Activated CD8-positive, alpha-beta memory T cell treated with anti-CD3 and anti-CD28 coated beads, Interleukin-2, amount 50 U/mL, for 1 hour (primary cell): ENCODE data around the gene CFAP47.
"Not testable (repeated sequence)": the region's sequence is repeated elsewhere in the genome, so short reads cannot be mapped to it uniquely, and the experiment has no call there.

ENCODE experiments used
- DNase-seq: peaks from one replicate; pipeline ENCODE4 v3.0.0-alpha.2; 2020; ENCODE audit errors: extremely low read depth

Gene CFAP47, protein sequence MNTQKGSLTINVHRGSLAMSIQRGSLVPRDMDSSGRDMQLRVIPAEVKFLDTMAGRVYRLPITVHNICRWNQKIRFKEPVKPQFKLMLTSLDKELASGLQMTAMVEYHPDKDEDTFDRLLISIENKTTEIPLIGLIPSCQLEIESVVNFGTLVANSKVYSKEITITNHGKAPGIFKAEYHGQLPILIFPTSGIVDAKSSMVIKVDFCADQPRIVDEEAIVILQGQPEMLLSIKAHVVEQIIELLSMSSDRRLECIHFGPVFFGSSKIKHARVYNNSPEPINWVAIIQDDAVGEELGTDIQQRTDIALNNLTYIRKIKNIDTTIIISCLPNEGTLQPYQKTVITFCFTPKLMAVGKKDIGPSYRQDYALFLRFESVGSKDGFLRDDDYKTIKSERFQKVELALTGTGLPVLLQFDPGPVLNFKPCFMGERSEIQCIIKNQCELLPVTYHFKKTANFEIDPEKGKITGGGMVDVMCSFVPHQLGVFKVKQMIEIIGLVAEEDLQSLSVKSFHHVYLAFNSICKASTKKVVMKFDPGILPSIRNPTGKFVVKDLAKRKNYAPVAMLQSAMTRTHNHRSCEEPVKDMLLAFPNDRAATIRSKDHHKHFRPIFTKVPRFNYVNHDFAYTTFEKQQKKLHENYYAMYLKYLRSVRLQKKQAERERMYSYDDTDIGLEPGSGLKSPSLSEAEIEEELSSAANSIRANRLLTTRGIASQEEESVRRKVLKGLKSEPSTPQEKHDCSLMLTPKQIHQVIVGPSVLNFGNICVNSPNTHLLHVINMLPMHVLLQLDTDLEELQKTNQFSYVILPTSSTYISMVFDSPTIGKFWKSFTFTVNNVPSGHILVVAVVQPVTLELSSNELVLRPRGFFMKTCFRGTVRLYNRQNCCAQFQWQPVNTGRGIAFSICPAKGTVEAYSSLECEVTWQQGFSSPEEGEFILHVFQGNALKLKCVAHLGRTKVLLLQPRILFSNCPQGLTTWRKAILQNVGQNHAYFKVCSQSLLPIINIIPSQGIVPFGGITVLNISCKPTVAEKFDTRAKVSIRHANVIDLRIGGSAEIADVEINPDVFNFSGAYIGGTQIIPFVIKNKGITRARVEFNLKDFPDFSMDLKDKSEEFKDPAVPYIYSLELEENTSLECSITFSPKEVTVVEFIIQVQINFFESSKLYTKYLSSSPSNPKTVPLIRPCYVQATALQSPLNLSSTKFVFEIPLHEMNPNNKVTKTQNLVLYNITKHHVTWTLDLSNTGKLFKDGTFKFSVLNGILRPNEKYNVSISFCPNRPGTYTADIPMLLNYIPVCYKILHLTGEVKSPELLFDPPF (N-terminal part only)

GRCh38 chrX:35919536-35920309 lies at the start of gene CFAP47:
Gene CFAP47 (plus strand): TSS chrX:35919734. CDS start chrX:35919800, 66 bp downstream.
- DNase-seq: no peak

GRCh38 chrX:35880601-35881000 lies 38.9 kb upstream of the CFAP47 start:
- no peak for DNase-seq

DNA sequence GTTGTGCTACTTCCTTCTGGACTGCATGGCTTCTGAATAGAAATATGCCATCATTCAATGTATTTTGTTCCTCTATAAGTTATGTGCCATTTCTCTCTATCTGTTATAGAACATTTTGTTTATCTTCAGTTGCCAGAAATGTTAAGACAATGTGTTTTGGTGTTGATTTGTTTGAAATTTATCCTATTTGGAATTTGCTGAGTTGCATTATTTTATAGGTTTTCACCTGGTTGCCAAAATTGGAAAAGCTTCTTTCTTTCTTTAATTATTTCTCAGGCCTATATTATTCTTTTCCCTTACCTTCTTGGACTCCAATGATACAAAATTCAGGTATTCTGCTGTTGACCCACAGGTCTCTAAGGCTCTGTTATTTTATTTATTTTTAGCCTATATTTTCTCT lies 33.4 kb upstream of the CFAP47 start:
- DNase-seq: no peak

DNA sequence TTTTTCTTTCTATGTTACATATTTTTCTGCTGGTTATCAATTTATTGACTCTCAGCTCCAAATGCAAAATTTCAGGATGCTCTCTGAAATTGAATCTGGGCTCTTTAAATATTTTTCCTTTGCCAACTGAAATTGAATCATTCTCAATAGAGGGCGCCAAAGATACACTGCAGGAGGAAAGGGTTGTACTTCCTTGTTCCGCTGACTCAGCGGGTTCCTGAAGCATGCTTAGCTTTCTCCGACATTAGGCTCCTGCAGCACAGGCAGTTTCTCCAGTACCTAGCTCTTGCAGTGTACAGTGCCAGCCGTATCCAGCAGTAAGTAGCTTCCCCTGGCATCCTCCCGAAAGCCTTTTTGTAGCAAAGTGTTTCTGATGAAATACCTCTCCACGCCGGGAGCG lies 28.8 kb upstream of the CFAP47 start:
- no peak for DNase-seq

DNA sequence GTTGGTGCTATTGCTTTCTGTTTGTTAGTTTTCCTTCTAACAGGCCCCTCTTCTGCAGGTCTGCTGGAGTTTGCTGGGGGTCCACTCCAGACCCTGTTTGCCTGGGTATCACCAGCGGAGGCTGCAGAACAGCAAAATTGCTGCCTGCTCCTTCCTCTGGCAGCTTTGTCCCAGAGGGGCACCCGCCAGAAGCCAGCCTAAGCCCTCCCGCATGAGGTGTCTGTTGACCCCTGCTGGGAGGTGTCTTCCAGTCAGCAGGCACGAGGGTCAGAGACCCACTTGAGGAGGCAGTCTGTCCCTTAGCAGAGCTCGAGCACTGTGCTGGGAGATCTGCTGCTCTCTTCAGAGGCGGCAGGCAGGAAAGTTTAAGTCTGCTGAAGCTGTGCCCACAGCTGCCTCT lies 67.3 kb downstream of the CFAP47 start:
- not testable (repeated sequence) for DNase-seq

DNA sequence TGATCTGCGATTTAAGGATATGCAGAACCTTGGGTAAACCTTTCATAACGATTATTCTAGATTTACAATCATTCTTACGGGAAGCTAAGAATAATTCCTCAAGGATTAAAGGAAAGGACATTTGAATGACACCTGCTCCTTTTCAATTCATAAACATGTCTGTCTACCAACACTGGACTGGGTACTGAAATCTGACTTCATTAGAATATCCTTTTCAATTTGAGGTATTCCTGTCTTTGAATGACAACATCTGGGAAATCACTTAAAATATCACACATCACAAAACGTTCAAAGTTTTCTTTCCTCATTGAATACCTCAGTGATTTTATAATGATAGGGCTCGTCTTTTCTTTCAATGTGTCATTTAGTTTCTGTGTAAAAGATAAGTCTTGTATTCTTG lies 87.7 kb downstream of the CFAP47 start:
- DNase-seq: no peak

DNA sequence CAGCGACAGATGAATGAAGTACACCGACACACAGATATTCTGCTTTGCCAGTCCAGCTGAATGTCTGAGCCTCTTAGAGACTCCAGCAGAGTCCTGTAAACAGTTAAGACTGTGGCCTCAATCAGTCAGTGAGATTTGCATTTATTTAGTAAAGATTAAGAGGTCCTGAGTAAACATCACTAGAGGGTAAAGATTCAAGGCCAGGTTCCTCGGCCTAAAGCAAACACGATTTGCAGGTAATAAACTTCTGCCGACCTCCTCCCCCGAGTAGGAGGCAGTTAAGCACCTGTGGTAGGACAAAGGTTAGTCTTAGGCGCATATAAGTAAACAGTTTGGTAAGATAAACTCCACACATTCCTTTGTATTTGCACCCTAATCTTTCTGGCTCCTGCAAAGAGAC lies 99.6 kb downstream of the CFAP47 start:
- no peak for DNase-seq

- DNase-seq: no peak
These were observed 116.0 kb downstream of the CFAP47 start for GRCh38 chrX:36035550-36035949.

DNA sequence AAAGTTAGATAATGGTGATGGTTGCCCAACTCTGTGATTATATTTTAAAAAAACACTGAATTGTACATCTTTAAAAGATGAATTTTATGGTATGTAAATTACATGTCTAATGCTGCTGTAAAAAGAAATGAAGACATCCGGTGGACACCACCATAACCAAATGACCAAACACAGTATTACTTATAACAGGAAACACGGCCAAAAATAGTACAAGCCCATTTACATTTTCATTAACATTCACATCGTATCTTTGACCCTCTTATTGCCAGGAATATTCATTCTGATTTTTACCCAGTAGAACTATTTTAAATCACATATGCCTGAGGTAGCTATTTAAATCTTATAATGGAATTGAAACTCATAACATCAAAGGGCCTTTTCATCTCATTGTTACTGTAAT lies 143.2 kb downstream of the CFAP47 start:
- DNase-seq: no peak

GRCh38 chrX:36071061-36071460 lies 151.5 kb downstream of the CFAP47 start:
- no peak for DNase-seq

DNA sequence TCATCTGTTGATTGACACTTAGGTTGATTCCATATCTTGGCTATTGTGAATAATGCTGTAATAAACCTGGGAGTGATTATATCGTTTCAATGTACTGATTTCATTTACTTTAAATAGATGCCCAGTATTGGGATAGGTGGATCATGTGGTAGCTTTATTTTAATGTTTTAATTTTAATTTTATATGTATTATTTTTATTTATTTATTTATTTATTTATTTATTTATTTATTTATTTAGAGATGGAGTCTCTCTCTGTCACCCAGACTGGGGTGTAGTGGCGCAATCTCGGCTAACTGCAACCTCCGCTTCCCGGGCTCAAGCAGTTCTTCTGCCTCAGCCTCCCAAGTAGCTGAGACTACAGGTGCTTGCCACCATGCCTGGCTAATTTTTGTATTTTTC lies 155.5 kb downstream of the CFAP47 start:
- not testable (repeated sequence) for DNase-seq

DNA sequence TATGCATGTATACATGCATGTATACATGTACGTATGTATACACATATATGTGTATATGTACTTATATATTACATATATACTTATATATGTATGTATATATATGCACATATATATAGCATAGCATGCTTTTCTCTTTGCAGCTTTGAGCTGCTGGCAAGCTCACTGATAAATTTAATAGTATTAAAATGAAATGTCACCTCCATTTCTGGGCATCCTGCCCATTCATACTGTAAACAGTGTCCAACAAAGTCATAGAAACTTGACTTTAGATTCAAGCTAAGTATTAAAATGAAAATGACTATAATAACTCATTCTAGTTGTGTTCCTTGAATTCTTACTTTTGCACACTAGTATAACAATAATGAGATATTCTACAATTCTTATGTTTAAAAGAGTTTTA lies 163.7 kb downstream of the CFAP47 start:
- DNase-seq: no peak

- no peak for DNase-seq
These were observed 167.8 kb downstream of the CFAP47 start for GRCh38 chrX:36087366-36087765.

DNA sequence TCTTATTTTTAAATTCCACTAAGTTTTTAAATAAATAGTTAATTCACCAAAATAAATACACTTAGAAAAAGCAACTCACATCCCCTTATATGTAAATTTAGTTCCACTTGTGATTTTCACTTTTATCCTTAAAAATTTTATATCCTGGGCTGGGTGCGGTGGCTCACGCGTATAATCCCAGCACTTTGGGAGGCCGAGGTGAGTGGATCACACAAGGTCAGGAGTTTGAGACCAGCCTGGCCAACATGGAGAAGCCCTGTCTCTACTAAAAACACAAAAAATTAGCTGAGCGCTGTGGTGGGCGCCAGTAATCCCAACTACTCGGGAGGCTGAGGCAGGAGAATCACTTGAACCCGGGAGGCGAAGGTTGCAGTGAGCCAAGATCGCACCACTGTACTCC lies 169.4 kb downstream of the CFAP47 start:
- DNase-seq: not testable (repeated sequence)

GRCh38 chrX:36102425-36102824 lies 182.9 kb downstream of the CFAP47 start:
- DNase-seq: no peak

DNA sequence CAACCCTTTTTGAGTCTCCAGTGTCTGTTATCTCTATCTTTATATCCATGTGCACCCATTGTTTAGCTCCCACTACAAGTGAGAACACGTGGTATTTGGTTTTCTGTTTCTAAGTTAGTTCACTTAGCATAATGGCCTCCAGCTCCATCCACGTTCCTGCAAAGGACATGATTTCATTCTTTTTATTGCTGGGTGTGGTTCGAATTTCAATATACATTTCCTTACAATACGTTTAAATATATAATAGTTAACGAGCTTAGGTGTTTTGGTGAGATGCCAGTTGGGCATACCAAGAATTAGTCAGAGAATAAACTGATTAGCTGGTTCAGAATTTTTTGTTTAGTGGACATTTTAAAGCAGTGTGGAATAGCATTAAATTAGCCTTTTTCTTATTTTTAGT lies 196.7 kb downstream of the CFAP47 start:
- no peak for DNase-seq

DNA sequence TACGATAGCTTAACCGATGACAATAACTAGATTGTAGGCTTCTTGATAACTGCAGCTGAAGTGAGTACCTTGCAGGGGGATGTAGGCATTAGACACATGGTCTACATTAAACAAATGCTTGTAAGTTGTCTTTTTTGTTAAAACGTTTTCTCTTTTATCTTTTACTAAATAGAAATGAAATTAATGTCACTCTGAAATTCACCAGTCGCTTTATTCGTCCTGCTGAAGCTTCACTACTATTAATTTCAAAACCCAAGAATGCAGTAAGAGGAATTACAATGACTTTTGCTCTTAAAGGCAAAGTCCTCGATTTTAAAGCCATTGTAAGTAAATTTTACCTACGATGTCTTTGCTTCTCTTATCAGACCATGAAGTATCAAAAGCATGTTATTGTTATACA lies 239.7 kb downstream of the CFAP47 start:
- DNase-seq: no peak

GRCh38 chrX:36160081-36160480 lies 240.5 kb downstream of the CFAP47 start:
- no peak for DNase-seq

DNA sequence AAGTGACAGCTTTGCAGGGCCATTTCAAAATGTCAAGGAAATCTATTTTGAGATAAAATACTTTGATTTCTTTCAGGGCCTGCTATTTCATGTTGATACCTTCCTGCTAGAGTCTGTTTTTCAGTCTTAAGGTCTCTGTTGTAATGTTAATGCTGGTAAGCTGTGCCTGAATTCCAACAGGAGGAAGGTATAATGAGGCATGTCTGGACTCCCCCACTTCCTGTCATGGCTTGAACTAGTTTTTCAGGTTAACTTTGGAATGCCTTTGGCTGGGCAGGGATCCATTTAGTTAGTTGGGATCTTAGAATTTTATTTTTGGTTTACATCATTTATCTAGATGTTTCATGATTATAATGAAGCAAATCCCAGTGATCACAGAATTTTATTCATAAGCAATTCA lies 279.0 kb downstream of the CFAP47 start:
- DNase-seq: no peak

GRCh38 chrX:36199928-36200327 lies 280.4 kb downstream of the CFAP47 start:
- no peak for DNase-seq

DNA sequence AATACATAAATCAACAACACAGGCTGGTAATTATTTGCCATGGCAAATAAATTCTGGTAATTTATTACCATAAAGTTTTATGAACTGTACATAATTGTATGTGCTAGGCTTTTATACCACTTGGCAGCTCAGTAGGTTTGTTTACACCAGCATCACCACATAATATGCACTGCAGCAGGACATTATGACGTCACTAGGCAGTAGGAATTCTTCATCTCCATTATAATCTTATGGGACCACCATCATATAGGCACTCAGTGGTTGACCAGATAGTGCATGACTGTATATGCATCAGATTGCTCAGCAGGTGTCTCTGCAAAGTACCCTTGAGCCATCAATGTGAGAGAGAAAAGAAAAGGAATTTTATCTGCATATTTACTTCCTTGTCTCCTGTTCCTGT lies 295.4 kb downstream of the CFAP47 start:
- no peak for DNase-seq
